DMS153 treated with DMSO at 0.1 percent for 48 hours (cell line): ENCODE data around the gene SCARB2.

Source experiments
- DNase-seq: peaks from one replicate; lab custom pipeline; 2025; ENCODE audit not compliant: unreplicated experiment; lab: John Stamatoyannopoulos, UW

The SCARB2 gene

DNA sequence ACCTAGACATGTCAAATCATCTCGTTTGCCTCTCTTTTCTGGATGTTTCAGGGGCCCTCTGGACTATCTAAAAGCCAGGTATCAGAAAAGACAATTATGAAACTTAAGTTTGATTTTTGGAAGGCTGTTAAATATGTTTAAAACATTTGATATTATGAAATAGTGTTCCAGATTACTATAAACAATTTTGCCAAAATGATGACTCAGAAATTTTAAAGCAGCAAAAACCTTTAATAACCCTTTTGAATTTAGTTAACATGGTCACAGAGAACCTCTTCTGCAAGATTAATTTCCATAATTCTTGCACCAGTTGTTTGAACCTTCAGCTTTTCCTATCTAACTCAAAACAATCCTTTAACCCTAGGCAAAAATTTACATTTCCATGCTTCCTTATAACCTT is 19.1 kb upstream of the SCARB2 start:
- DNase-seq: no peak

DNA sequence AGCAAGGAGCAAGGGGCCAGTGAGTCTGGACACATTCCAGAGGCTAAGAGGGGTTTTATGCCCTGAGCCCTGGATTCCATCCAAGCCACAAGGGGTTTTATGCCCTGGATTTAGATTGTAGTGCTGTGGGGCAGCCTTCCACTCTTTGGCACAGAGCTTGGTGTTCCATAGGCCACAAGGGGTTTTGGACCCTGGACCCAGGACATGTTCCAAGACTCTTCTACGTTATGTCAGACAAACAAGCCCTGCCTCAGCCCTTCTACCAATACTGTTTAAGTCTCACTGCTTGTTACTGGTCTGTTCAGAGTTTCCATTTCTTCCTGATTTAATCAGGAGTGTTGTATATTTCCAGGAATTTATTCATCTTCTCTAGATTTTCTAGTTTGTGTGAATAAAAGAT is 12.8 kb upstream of the SCARB2 start:
- no peak for DNase-seq

DNA sequence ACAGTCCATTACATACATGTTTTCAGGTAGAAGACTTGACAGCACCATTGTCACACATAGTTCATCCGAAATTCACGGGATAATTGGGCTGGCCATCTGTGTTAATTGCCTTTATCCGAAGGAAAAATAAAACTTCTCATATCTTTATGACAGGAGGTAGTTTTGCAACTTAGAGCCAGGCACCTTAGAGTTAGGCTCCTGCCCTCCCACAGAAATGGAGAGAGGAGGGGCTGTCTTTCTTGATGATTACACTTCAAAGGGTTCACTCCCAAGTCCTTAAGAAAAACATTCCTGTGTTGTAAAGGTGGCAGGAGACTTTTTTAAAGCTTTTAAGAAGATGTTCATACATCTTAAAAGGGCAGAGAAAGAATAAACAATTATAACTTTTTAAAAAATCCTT is 10.5 kb upstream of the SCARB2 start:
- DNase-seq: no peak

DNA sequence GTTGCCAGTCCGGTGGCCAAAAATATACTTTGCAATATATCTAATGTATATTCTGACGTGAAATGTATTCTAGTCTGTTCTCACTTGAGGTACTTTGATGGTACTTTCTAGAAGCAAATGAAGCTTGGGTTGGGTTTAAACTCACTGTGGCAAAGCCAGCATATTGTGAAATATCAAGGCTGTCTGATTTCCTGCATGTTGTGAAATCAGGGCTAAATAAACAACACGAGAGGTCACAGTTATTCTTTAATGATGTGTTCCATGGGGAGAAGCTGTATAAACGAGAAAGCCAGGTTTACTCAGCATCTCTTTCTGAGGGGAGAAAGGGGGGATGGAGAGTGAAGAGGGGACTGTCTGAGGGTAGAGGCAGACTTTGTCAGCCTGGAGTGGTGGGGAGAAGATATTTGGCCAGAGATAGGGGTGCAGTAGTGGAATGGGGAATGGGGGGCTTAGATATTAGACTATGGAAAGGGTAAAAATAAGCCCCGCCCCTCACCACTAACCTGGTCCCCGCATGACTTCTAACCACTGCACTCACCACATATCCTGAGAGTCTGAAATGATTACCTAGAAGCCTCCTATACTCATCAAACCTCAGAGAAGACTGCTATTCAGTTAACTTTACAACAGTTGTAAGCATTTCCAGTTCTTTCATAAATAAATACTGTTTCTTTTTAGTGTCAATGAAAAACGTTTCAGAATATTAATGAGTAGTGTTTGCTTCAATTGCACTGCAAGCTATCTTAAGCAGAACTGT is 5.9 kb upstream of the SCARB2 start:
- no peak for DNase-seq

DNA sequence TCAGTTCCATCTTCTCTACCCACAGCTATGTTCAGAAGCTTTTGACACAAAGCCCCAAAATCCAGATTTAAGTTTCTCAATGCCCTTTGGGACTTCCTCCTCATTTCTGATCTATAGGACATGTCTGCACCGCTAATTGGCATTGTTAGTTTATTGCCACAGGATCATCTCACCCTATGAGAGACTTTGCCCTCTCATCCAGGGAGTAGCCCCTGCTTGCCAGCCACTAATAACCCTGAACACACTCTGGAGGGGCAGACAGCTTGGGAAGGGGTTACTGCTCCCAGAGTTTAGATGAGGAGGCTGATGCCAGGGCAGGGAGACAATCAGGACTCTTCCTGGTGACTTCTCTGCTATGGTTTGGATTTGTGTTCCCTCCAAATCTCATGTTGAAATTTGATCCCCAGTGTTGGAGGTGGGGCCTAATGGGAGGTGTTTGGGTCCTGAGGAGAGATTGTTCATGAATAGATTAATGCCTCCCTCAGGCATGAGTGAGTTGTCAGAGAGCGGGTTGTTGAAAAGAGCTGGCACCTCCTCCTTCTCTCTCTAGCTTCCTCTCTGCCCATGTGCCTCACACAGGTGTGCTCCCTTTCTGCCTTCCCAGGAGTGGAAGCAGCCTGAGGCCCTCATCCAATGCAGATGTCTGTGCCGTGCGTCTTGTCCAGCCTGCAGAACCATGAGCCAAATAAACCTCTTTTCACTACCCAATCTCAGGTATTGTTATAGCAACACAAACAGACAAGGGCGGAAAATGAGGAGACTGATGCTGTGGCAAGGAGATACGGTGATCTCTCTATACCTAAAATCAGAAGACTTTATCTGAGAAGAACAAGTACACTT is 3.6 kb upstream of the SCARB2 start:
- DNase-seq: no peak

DNA sequence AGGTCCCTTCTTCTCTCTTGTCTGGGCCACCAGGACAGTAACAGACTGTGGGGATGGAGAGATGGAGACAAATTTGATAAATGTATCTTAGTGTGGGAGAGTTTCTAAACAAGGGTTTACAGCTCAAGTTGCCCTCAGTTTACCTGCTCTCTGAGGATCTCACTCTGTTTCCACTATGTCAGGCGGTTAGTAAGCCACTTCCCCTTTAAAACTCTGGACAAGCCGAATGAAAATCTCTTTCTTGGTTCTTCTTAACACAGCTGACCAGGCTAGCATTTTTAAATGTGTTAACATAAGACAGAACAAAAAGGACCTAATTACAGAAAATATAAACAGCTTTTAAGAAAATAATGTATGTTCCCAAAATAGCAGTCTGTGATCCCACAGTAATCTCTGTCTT is 2.9 kb upstream of the SCARB2 start:
- DNase-seq: no peak

DNA sequence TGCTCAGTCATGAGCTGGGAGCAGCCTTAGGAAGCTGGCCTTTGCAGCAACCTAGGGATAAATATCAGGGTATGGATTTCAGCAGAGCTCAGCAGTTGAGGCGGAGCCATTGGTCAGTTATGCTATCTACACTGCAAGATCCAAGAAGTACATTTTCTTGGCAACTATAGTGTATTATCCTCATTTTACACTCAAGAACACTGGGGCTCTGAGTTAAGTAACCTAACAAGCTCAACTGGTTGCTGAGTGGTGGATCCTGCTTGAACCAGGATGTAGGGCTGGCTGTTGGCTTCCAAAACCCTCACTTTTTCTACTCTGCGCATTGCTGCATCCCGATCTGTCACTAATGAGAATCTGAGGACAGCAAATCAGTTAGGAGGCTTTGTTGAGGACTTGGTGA is 1.5 kb upstream of the SCARB2 start:
- no peak for DNase-seq

DNA sequence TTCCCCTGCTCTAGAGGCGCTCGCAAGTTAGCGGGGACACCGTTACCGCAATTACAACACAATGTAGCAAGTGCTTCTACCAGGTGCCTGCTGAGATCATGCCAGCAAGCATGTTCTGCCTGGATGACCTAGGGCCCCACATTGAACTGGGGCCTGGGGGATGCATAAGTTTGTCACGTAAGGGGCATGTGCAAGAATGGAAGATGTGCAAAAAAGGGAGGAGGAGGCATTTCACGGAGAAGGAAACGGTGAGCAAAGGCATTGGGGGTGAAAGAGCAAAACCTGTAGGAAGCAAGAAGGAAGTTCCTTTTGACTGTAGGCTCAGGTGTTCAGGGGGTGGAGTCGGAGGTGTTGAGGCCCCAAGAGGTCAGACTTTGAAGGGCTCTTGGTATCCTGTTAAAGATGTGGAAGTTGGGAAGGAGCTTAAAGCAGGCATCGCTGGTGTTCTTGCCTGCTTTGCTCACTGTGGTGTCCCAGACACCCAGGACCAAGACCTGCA is 602 bp upstream of the SCARB2 start:
- DNase-seq: peak; percentile 46

DNA sequence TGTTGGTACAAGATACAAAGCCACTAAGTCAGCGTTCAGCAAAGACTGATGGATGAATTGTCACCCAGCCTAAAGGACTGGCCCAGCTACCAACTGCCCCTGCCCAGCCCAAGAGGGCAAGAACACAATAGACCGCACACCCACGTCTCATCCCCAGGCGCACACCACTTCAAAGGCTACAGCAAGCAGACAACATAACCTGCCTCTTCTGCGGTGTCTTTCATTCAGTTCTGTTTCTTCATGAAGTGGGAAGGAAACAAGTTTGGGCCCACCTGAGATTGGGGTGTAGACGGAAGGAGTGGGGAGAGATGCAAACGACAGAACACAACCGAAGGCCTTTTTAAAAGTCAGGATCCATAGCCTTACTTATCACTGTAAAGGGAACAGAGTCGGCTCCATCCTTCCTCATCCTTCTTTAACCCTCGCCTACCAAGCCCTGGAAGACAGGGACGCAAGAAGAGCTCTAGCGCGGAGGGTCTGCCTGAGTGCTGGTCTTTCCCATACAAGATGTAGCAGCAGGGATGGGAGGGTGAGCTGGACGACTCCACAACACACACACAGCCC is 691 bp downstream of the SCARB2 start:
- DNase-seq: no peak

DNA sequence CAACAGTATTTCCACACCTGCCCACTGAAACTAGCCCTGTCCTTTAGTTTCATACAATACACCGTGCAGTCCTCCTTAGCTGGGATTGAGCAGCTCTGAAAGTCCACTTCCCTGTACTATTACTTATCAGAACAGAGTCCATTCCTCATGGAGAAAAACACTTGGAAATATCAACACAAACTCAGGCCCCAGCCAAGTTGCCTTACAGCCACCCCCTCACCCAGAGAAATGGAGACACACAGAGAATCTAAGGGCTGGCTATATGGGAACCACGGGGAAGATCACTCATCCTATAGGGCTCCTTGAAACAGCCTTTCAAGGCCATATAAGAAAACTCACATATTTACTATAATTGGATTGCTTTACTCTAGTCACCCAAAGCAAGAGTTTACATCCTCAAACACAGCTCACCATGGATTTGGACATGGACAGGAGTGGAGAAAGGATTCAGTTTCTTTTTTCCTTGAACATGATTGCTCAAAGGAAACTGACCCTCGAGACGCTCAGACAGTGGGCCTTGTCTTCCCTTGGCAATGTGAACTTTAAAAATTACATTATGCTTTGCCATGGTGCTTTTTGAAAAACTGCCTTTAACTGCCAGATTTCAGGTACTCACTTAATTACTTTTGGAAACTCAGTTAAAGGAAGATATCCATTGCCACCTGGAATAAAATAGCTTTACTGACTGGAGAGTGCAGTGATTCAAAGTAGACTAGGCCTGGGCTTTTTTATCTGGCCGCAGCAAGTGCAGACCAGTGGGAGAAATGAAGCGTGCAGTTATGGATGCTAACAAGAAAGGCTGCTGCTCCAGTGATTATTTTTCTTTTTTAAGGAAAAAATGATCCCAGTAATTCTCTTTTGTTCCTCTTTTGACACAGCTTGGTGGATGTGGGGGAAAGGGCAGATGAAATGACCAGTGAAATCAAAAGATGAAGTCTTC is 1.6 kb downstream of the SCARB2 start:
- no peak for DNase-seq

DNA sequence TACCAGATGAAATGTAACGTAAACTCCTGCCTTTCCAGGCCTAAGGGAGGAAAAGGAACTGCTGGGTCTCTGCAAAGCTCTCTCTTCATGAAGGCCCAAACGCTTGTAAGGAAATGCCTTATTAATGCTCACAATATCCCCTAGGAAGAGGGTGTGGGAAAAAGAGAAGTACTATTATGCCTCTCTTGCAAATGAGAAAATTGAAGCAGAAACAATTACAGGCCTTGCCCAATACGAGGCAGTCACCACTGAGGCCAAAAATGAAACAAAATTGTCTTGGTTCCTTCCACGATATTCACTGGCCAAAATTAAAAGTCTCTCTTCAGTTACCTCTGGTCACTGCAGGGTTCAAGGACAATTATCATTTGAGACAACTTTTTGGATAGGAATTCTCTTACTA is 3.2 kb downstream of the SCARB2 start:
- no peak for DNase-seq

DNA sequence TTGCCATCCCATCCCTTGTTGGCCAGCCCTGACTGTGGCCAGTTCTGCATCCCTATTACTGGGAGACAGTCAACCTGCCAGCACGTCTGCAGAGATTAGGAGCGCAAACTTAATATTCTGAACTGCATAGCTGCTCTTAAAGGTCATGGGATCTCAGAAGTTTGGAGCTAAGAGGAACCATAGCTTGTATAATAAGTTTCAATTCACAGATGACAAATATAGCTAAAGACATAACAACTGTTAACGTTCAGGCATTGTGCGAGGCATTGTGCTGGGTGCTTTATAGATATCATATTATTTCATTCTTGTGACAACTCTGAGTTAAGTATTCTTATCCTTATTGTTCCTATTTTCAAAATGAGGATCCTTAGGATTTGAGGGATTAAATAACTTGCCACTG is 3.7 kb downstream of the SCARB2 start:
- no peak for DNase-seq

DNA sequence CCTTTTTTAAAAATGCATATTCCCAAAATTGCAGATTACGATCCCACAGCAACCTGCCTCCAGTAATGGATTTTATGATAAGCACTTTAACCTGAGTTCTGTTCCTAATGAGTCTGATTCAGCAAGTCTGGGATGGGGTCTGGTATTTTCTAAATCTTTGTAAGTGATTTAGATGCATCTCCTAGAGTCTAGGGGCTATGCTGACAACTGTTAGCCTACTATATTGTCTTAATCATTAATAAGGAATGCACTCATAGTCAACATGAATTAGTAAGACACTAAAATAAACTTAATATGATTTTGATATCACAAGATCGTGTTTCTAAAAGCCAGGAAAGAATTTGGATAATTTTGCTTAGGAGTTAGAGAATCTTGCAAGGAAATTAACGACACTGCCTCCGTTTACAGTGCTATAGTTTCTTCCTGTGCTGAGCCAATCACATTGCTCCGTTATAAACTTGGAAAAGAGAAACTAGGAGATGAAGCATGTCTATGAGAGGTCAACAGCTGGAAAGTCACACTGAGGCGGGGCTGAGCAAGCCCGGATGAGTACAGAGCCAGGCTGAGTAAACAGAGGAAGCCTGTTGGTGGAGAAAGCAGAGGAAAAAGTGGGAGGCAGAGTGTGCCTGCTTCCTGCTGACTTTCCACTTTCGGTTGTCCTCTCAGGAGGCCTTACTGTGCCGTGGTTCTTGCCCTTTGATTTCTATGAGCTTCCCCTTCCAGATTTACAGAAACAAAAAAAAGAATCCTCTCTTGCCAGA is 5.4 kb downstream of the SCARB2 start:
- DNase-seq: peak; percentile 80

DNA sequence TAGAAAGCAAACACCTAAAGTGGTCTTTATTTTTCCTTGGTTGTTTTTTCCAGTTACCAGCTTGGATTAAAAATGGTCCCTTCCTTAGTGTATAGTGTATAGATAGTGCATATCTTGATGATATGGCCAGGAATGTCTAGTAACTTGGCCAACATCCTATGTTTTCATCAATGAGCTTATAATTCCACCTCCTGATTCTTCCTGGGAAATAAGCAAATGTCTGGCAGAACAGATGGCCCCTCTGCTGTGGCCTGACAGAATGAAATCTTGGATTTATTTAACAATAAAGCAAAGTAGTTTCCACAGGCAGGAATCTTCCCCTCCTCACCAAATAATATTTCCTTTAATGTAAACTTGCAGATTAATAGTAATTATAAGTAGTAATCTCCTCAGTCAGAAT is 6.1 kb downstream of the SCARB2 start:
- no peak for DNase-seq

DNA sequence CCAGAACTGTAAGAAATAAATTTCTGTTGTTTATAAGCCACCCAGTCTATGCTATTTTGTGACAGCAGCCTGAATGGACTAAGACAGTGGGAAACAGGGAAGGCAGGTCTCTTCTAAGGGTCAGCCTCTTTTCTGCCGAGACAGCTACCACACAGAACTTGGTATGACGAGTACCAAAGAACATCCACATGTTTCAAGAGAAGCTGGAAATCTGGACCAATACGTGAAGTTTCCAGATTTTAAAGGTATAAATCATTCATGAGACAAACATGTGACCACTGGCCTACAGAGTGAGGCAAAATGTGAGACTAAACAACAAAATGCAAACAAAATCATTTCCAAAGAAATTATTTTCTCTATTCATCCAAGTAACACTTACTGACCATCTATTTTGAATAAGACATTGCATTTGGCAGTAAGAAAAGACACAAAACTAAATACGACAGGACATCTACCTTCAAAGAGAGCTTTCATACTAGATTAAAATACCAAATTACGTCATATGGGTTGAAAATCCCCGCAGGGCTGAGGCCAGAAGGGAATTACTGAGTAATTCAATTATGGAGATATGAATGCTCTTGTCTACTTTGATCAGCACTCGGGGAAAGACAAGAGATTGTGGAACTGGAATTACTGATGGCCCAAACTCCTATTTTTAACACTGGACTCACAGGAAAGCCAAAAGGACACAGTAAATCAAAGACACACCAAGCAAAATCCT is 7.2 kb downstream of the SCARB2 start:
- DNase-seq: no peak

DNA sequence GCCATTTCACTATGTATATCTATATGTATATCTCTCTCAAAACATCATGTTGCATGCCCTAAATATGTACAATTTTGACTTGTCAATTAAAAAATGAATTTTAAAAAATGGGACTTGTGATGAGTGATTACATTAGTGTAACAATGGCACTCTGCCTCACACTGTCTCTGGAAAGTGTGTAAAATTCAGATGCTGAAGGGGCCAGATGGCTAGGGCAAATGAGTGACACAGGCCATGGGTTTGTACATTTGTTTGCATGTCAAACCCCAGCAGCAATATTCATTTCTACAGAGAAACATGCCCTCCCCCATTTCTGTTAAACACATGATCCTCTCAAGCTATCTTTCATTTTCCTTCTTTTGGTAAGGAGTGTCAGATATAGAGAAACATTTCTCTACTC is 8.1 kb downstream of the SCARB2 start:
- DNase-seq: no peak

DNA sequence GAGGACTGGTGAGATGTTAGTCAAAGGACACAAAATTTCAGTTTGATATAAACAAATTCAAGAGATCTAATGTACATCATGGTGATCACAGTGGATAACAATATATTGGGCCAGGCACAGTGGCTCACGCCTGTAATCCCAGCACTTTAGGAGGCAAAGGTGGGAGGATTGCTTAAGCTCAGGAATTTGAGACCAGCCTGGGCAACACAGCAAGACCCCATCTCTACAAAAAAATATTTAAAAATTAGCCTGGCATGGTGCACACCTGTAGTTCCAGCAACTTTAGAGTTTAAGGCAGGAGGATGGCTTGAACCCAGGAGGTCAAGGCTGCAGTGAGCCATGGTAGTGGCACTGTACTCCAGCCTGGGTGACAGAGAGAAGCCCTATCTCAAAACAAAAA is 8.7 kb downstream of the SCARB2 start:
- no peak for DNase-seq

DNA sequence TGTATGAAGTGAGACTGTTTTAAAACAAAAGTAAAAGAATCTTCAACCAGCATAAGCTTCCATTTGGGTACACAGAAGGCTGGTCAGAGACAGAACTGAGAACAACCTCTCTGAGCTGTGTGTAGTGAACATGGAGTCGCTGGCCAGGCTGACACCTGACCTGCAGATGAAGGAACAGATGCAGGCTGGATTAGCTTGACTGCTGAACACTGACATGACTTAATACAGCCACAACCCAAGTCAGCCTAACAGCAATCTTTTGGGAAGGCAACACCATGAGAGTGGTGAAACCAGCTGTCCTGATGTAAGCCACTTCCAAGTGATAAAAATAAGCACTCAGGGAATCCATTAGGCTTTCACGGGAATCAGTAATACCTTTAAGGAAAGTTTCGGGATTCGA is 10.1 kb downstream of the SCARB2 start:
- DNase-seq: no peak

DNA sequence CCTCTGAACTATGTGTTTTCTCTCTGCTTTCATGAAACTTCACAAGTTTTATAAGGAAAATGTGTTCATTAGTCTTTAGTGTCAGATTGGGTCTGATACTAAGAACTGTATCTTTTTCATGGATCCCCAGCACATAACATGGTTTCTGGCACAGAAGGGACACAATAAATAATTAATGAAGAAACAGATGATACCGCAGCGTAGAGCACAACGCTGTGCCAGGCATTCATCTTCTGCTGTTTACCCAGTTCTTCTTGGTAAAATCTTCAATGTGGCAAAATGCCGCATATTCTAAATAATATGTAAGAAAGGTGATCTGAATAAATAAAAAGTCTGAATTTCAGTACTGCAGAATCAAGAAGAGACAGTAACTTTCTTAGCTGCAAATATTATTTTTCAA is 12.3 kb downstream of the SCARB2 start:
- peak; percentile 64 for DNase-seq
